Measurements from ENCODE around the gene ITGB4. TPM values are rescaled to one million over a fixed set of nuclear protein-coding genes. Genes with fewer than 3 reads are reported as not detected.

ITGB4 gene
- total and polyA plus RNA-seq, 9 of the 15 experiments (the other 6 are each of a cell fraction or from before 2014, with no cell fraction given), result 0.05 to 2.8 (median 0.76) TPM; not detected in 3

GRCh38 chr17:75720656-75721462 is at the start of gene ITGB4 (continued):
- TF ChIP-seq E2F6 (IDR thresholded peaks at IDR 0.05; ENCODE audit: borderline replicate concordance in 1 of 2, extremely low read depth in 1 of 2, insufficient read depth in 1 of 2, insufficient read length in 1 of 2, low read depth in 1 of 2, low read length in 1 of 2, poor library complexity in 1 of 2, severe bottlenecking in 1 of 2) (peak in 1 of 2 experiments; percentile 51), ERF (CRISPR knock-in tag; IDR thresholded peaks at IDR 0.05) (no peak), ZNF766 (CRISPR knock-in tag; conservative IDR thresholded peaks at IDR 0.05) (no peak), VEZF1 (CRISPR knock-in tag; IDR thresholded peaks at IDR 0.05) (peak; percentile 54; the same call in 1 of the 2 replicates)

GRCh38 chr17:75672011-75672410 is 49.2 kb upstream of the ITGB4 start:
- H3K4me1 ChIP-seq (replicated peaks in 1 of 2; ENCODE audit: control insufficient read depth in 2 of 2, insufficient read depth in 2 of 2, low read length in 2 of 2), result peaks cover 0 to 8% of the 10 kb centered on the region in 2 experiments; a peak in 3 of 5 replicates
- intact Hi-C loops (cut with micrococcal nuclease), result no loop called here
- FAIRE-seq, result no peak
- WGBS (ENCODE audit: insufficient coverage, low coverage, missing lambda C conversion rate), result 93% methylated on average over 5 of the region's 5 CpGs
- H3K36me3 ChIP-seq (ENCODE audit: control insufficient read depth, insufficient read depth, low read length), result peaks cover 78% of the 10 kb centered on the region
- no TSS peak for BruUV-seq (replicated peaks)
- ATAC-seq, result no peak
- H3K27me3 ChIP-seq (ENCODE audit: control insufficient read depth in 2 of 2, insufficient read depth in 2 of 2, low read length in 2 of 2), result no peaks in the 10 kb centered on the region
- peaks cover 64% of the 10 kb centered on the region for H3K79me2 ChIP-seq (ENCODE audit: control insufficient read depth, insufficient read depth, low read length)
- no peaks in the 10 kb centered on the region for H3K9me3 ChIP-seq (replicated peaks; ENCODE audit: control insufficient read depth, insufficient read depth, low read depth, low read length)
- no peak overlapping the region for H3K4me3 ChIP-seq
- POLR2A ChIA-PET, result interaction anchor here (0.8 to 1.4 kb wide), 5 partner anchors 13 to 91 kb away, joined by 3 to 4 read pairs (median 4); no protein-coding TSS in a partner anchor
- CTCF ChIA-PET (ENCODE audit: low intra/inter-chr PET ratio), result no interaction called here
- H3K9me1 ChIP-seq (ENCODE audit: control insufficient read depth, insufficient read depth, low read length), result no peaks in the 10 kb centered on the region
- no peak for DNase-seq (ENCODE audit: extremely low read depth in 1 of 4, low spot score in 3 of 4)
- no peak overlapping the region for H2AFZ ChIP-seq (ENCODE audit: low read depth, low read length)
- no peak overlapping the region for H3K27ac ChIP-seq (ENCODE audit: extremely low read depth, low read depth, low read length)
- H4K20me1 ChIP-seq (replicated peaks; ENCODE audit: control insufficient read depth, insufficient read depth, low read length), result no peaks in the 10 kb centered on the region; the same call in 1 of the 2 replicates
- no peak overlapping the region for H3K4me2 ChIP-seq (ENCODE audit: insufficient read depth, low read length)
- H3K9ac ChIP-seq (ENCODE audit: insufficient read depth in 1 of 2, low read depth in 2 of 2, low read length in 2 of 2), result no peak overlapping the region
- in situ Hi-C loops (cut with MboI), result no loop called here
- TF ChIP-seq EZH2 (IDR thresholded peaks at IDR 0.05; ENCODE audit: borderline replicate concordance, low read depth, low read length) (no peak), HLTF (IDR thresholded peaks at IDR 0.05) (no peak), GABPB2 (CRISPR knock-in tag; conservative IDR thresholded peaks at IDR 0.05) (no peak), POLR2G (IDR thresholded peaks at IDR 0.05; ENCODE audit: low read depth, low read length) (no peak), TCF15 (CRISPR knock-in tag; IDR thresholded peaks at IDR 0.05) (no peak), CBFB (CRISPR knock-in tag; IDR thresholded peaks at IDR 0.05) (no peak), ESRRA (IDR thresholded peaks at IDR 0.05; ENCODE audit: borderline replicate concordance, low read depth) (no peak), TCFL5 (CRISPR knock-in tag; conservative IDR thresholded peaks at IDR 0.05) (no peak), NCOR1 (IDR thresholded peaks at IDR 0.05) (no peak), PHF8 (IDR thresholded peaks at IDR 0.05; ENCODE audit: borderline replicate concordance, low read length) (no peak), ZNF57 (CRISPR knock-in tag; IDR thresholded peaks at IDR 0.05) (no peak), E2F1 (CRISPR knock-in tag; IDR thresholded peaks at IDR 0.05) (no peak)

All from K562 (cell line).